ENCODE results near the gene BRSK1. TPM values are rescaled to one million over a fixed set of nuclear protein-coding genes. Genes with fewer than 3 reads are reported as not detected.

Gene BRSK1
- total RNA-seq, 2 experiments from 2014 or later = 2.6 to 2.7 TPM

DNA sequence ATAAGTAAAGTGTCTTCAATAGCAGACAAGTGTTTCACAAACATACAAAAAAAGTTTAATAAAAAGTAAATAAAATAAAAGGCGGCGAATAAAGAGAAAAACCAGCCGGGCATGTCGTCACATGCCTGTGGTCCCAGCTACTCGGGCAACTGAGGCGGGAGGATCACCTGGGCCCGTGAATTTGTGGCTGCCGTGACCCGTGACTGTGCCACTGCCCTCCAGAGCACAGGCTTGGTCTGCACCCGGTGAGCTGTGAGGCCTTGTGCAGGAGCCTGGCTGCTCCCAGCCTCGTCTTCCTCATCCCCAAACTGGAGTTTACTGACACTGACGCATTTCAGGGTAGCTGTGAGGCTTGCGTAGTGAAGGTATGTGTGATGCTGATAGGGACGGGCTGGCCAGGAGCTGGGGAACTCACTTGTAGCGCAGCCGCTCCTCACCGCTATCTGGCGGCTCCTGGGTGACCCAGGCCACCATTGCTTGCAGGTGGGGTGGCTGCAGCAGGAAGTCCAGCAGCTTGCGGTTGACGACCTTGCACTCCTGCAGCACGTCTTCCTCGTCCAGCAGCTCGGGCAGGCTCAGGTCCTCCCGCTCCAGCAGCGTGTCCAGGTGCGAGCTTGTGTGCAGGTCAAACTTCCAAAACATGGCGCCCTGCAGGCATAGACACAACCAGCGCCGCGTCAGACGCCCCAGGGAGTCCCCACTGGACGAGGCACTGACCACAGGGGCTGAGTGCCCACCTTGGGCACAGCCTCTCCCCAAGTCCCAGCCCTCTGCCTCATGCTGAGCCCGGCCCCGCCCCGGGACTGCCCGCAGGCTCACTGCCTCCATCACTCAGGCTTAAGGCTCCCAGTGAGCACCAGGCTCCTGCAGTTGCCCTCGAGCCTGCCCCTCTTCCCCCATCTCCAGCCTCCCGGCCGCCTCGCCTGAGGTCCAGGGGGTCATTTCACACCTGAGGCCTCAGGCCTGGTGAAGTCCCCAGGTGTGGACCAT is 37.0 kb upstream of the BRSK1 start:
- Histone ChIP-seq H3K36me3 (ENCODE audit: insufficient read depth, low read length) (peaks cover 70% of the 10 kb centered on the region), H3K4me3 (ENCODE audit: low read length) (no peak overlapping the region), H3K4me1 (ENCODE audit: insufficient read depth, low read length) (peaks cover 52% of the 10 kb centered on the region), H3K27me3 (ENCODE audit: control insufficient read depth in 1 of 2, insufficient read depth in 2 of 2, low read length in 2 of 2) (no peaks in the 10 kb centered on the region), H3K27ac (ENCODE audit: low read depth in 1 of 2, low read length in 2 of 2) (no peak overlapping the region), H3K9me3 (ENCODE audit: control insufficient read depth in 1 of 2, insufficient read depth in 1 of 2, low read length in 2 of 2) (no peaks in the 10 kb centered on the region)
- TF ChIP-seq, protein P1, sequence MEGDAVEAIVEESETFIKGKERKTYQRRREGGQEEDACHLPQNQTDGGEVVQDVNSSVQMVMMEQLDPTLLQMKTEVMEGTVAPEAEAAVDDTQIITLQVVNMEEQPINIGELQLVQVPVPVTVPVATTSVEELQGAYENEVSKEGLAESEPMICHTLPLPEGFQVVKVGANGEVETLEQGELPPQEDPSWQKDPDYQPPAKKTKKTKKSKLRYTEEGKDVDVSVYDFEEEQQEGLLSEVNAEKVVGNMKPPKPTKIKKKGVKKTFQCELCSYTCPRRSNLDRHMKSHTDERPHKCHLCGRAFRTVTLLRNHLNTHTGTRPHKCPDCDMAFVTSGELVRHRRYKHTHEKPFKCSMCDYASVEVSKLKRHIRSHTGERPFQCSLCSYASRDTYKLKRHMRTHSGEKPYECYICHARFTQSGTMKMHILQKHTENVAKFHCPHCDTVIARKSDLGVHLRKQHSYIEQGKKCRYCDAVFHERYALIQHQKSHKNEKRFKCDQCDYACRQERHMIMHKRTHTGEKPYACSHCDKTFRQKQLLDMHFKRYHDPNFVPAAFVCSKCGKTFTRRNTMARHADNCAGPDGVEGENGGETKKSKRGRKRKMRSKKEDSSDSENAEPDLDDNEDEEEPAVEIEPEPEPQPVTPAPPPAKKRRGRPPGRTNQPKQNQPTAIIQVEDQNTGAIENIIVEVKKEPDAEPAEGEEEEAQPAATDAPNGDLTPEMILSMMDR (IDR thresholded peaks at IDR 0.05) = no peak
- no peak overlapping the region for H3K27ac Mint-ChIP-seq
- CTCF ChIA-PET = no interaction called here
- no peaks in the 10 kb centered on the region for H3K9me3 Mint-ChIP-seq
- no peaks in the 10 kb centered on the region for H3K27me3 Mint-ChIP-seq
- ATAC-seq (ENCODE audit: poor library complexity) (no peak), DNase-seq (no peak)
- H3K4me3 Mint-ChIP-seq = no peak overlapping the region
- H3K36me3 Mint-ChIP-seq (ENCODE audit: low read depth) = peaks cover 61% of the 10 kb centered on the region
- POLR2A ChIA-PET = no interaction called here
- peaks cover 32% of the 10 kb centered on the region for H3K4me1 Mint-ChIP-seq (ENCODE audit: low read depth)
- intact Hi-C loops (cut with DNase I, micrococcal nuclease) = no loop called here

DNA sequence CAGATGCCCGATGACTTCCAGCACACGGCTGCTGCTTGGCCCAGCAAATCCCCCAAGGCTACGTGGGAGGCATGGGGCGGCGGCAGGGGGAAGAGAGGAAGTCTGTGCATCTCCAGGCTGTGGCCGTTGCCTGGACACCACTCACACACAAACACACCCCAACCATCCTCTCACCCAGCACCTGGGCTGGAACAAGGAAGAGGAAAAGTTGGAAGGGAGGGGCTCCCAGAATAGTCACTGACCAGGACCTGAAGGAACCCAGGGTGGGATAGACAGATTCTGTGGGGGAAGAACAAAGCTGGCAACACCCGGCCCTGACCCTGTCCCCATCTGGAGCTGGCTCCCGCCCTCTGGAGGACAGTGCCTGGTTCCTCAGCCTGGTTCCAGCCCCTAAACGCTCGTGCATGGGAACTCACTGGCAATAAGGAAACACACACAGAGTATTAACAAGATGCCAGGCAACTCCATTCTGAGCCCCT is 36.1 kb upstream of the BRSK1 start:
- H3K36me3 ChIP-seq (ENCODE audit: insufficient read depth, low read length) = peaks cover 61% of the 10 kb centered on the region
- no peak overlapping the region for H3K4me3 ChIP-seq (ENCODE audit: low read length)
- no peak overlapping the region for H3K27ac Mint-ChIP-seq
- H3K27me3 ChIP-seq (ENCODE audit: control insufficient read depth in 1 of 2, insufficient read depth in 2 of 2, low read length in 2 of 2) = no peaks in the 10 kb centered on the region
- peaks cover 61% of the 10 kb centered on the region for H3K4me1 ChIP-seq (ENCODE audit: insufficient read depth, low read length)
- H3K9me3 Mint-ChIP-seq = no peaks in the 10 kb centered on the region
- ATAC-seq (ENCODE audit: poor library complexity) (no peak), DNase-seq (no peak)
- H3K4me3 Mint-ChIP-seq = no peak overlapping the region
- no peak overlapping the region for H3K27ac ChIP-seq (ENCODE audit: low read depth in 1 of 2, low read length in 2 of 2)
- H3K4me1 Mint-ChIP-seq (ENCODE audit: low read depth) = peaks cover 39% of the 10 kb centered on the region
- intact Hi-C loops (cut with DNase I, micrococcal nuclease) = no loop called here
- peaks cover 60% of the 10 kb centered on the region for H3K36me3 Mint-ChIP-seq (ENCODE audit: low read depth)
- ChIA-PET CTCF (no interaction called here), POLR2A (interaction anchor here (1.1 kb wide), 1 partner anchor 12 kb away, joined by 5 read pairs; no protein-coding TSS in a partner anchor)
- TF ChIP-seq, protein P1 (IDR thresholded peaks at IDR 0.05) = no peak
- H3K27me3 Mint-ChIP-seq = no peaks in the 10 kb centered on the region
- H3K9me3 ChIP-seq (ENCODE audit: control insufficient read depth in 1 of 2, insufficient read depth in 1 of 2, low read length in 2 of 2) = no peaks in the 10 kb centered on the region

DNA sequence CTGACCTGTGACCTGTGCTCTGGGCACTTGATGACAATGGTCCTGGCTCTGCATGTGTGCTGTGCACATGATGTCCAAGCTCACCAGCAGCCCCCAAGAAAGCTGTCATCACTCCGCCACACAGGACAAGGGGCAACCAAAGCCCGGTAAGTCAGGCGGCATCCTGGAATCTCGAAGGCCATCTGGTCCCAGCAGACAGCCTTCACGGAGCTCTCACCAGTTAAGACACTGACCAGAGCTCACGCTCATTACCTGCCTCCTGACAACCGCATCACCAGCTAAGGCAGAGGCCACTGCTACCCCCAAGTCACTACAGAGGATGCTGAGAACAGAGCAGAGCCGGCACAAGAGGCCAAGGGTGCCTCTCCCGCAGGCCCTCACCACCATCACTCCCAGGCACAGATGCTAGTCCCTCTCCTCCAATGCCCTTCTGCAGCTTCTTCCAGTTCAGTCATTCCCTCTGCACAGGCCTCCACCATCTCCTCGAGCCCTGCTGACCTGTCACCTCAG is 35.6 kb upstream of the BRSK1 start:
- Mint-ChIP-seq H3K27ac (peak overlapping the region; percentile 42), H3K9me3 (no peaks in the 10 kb centered on the region), H3K27me3 (no peaks in the 10 kb centered on the region), H3K4me3 (peak overlapping the region; percentile 42), H3K4me1 (ENCODE audit: low read depth) (peaks cover 44% of the 10 kb centered on the region), H3K36me3 (ENCODE audit: low read depth) (peaks cover 55% of the 10 kb centered on the region)
- Histone ChIP-seq H3K27ac (ENCODE audit: low read depth in 1 of 2, low read length in 2 of 2) (no peak overlapping the region), H3K9me3 (ENCODE audit: control insufficient read depth in 1 of 2, insufficient read depth in 1 of 2, low read length in 2 of 2) (no peaks in the 10 kb centered on the region), H3K4me1 (ENCODE audit: insufficient read depth, low read length) (peaks cover 66% of the 10 kb centered on the region), H3K36me3 (ENCODE audit: insufficient read depth, low read length) (peaks cover 58% of the 10 kb centered on the region), H3K27me3 (ENCODE audit: control insufficient read depth in 1 of 2, insufficient read depth in 2 of 2, low read length in 2 of 2) (no peaks in the 10 kb centered on the region), H3K4me3 (ENCODE audit: low read length) (no peak overlapping the region)
- no peak for ATAC-seq (ENCODE audit: poor library complexity)
- CTCF ChIA-PET = no interaction called here
- DNase-seq = no peak
- TF ChIP-seq, protein P1 (IDR thresholded peaks at IDR 0.05) = no peak
- intact Hi-C loops (cut with DNase I, micrococcal nuclease) = no loop called here
- POLR2A ChIA-PET = interaction anchor here (1.1 kb wide), 1 partner anchor 11 kb away, joined by 5 read pairs; no protein-coding TSS in a partner anchor
